Measurements from ENCODE around the gene PDXK.
"Not testable (repeated sequence)": the region's sequence is repeated elsewhere in the genome, so short reads cannot be mapped to it uniquely, and the experiment has no call there.

The PDXK gene

DNA sequence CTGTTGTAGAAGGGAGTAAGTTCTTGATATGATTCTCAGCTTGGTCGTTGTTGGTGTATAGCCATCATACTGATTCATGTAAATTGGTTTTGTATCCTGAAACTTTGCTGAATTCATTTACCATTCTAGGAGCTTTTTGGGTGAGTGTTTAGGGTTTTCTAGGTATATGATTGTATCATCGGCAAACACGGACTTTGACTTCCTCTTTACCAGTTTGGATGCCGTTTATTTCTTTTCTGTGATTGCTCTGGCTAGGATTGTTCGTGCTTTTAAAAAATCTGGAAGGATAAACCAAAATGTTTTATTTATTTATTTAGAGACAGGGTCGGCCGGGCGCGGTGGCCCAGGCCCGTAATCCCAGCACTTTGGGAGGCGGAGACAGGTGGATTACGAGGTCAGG lies 39.0 kb upstream of the PDXK start:
- Histone ChIP-seq H3K4me3 (ENCODE audit: low read depth, low read length) (no peak overlapping the region), H3K79me1 (ENCODE audit: low read length) (no peaks in the 10 kb centered on the region), H2AFZ (ENCODE audit: insufficient read depth, low read length, poor library complexity) (no peak overlapping the region), H3K9ac (ENCODE audit: low read length) (no peak overlapping the region), H3K79me2 (ENCODE audit: control insufficient read depth, insufficient read depth, low read length, poor library complexity) (no peaks in the 10 kb centered on the region), H3K27me3 (ENCODE audit: insufficient read depth, low read length) (no peaks in the 10 kb centered on the region), H3K9me3 (ENCODE audit: insufficient read depth, low read depth, low read length) (peaks cover 2% of the 10 kb centered on the region), H3K4ac (ENCODE audit: low read depth, low read length) (no peak overlapping the region), H3K4me1 (ENCODE audit: control insufficient read depth in 1 of 2, insufficient read depth in 2 of 2, low read length in 2 of 2) (no peaks in the 10 kb centered on the region), H3K23ac (ENCODE audit: low read length) (no peak overlapping the region), H3K36me3 (ENCODE audit: control insufficient read depth in 1 of 2, insufficient read depth in 2 of 2, low read length in 2 of 2) (peaks cover 23 to 31% of the 10 kb centered on the region in 2 experiments), H2BK5ac (ENCODE audit: low read depth, low read length, poor library complexity) (no peak overlapping the region), H3K4me2 (ENCODE audit: low read length) (no peak overlapping the region), H2BK12ac (ENCODE audit: low read length) (no peak overlapping the region), H4K91ac (ENCODE audit: low read depth, low read length) (no peak overlapping the region), H4K12ac (ENCODE audit: low read depth, low read length) (no peak overlapping the region), H4K8ac (ENCODE audit: low read depth, low read length) (no peak overlapping the region), H3K27ac (ENCODE audit: low read depth, low read length) (no peak overlapping the region), H2BK120ac (ENCODE audit: insufficient read depth, low read length, poor library complexity) (no peak overlapping the region), H3K18ac (ENCODE audit: low read length) (no peak overlapping the region), H3K14ac (ENCODE audit: low read length) (no peak overlapping the region), H2AK5ac (ENCODE audit: low read length) (no peak overlapping the region)
- no CpG with 5 or more reads among the region's 12 CpGs for WGBS (ENCODE audit: extremely low coverage, insufficient coverage, insufficient read length)
- DNase-seq: no peak

DNA sequence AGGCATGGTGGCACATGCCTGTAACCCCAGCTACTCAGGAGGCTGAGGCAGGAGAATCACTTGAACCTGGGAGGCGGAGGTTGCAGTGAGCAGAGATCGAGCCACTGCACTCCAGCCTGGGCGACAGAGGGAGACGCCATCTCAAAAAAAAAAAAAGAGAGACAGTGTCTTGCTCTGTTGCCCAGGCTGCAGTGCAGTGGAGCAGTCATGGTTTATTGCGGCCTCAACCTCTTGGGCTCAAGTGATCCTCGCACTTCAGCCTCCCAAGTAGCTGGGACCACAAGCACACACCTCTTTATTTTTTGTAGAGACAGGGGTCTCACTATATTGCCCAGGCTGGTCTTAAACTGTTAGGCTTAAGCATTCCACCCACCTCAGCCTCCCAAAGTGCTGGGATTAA lies 38.5 kb upstream of the PDXK start:
- not testable (repeated sequence) for H2BK120ac ChIP-seq (ENCODE audit: insufficient read depth, low read length, poor library complexity); H2AK5ac ChIP-seq (ENCODE audit: low read length); H3K23ac ChIP-seq (ENCODE audit: low read length); H3K9ac ChIP-seq (ENCODE audit: low read length); H3K9me3 ChIP-seq (ENCODE audit: insufficient read depth, low read depth, low read length); DNase-seq; H3K79me2 ChIP-seq (ENCODE audit: control insufficient read depth, insufficient read depth, low read length, poor library complexity); H4K12ac ChIP-seq (ENCODE audit: low read depth, low read length); H3K4me2 ChIP-seq (ENCODE audit: low read length); H2BK12ac ChIP-seq (ENCODE audit: low read length); H3K27ac ChIP-seq (ENCODE audit: low read depth, low read length); H2AFZ ChIP-seq (ENCODE audit: insufficient read depth, low read length, poor library complexity); H3K14ac ChIP-seq (ENCODE audit: low read length); H3K79me1 ChIP-seq (ENCODE audit: low read length); H4K8ac ChIP-seq (ENCODE audit: low read depth, low read length); H3K4me1 ChIP-seq (ENCODE audit: control insufficient read depth in 1 of 2, insufficient read depth in 2 of 2, low read length in 2 of 2); H2BK5ac ChIP-seq (ENCODE audit: low read depth, low read length, poor library complexity); H3K18ac ChIP-seq (ENCODE audit: low read length); H3K4me3 ChIP-seq (ENCODE audit: low read depth, low read length); H4K91ac ChIP-seq (ENCODE audit: low read depth, low read length); H3K4ac ChIP-seq (ENCODE audit: low read depth, low read length); H3K27me3 ChIP-seq (ENCODE audit: insufficient read depth, low read length)
- H3K36me3 ChIP-seq (ENCODE audit: control insufficient read depth in 1 of 2, insufficient read depth in 2 of 2, low read length in 2 of 2): peaks cover 25 to 32% of the 10 kb centered on the region in 2 experiments
- no CpG with 5 or more reads among the region's 6 CpGs for WGBS (ENCODE audit: extremely low coverage, insufficient coverage, insufficient read length)

DNA sequence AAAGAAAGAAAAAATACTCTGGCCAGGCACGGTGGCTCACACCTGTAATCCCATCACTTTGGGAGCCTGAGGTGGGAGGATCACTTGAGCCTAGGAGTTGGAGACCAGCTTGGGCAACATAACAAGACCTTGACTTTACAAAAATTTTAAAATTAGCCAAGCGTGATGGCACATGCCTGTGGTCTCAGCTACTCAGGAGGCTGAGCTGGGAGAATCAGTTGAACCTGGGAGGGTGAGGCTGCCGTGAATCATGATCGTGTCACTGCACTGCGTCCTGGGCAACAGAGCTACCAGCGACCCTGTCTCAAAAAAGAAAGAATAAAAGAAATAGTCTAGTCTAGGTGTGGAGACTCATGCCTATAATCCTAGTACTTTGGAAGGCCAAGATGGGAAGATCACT lies 37.3 kb upstream of the PDXK start:
- Histone ChIP-seq H4K12ac (ENCODE audit: low read depth, low read length) (no peak overlapping the region), H3K18ac (ENCODE audit: low read length) (no peak overlapping the region), H3K4me1 (ENCODE audit: control insufficient read depth in 1 of 2, insufficient read depth in 2 of 2, low read length in 2 of 2) (no peaks in the 10 kb centered on the region), H2BK12ac (ENCODE audit: low read length) (no peak overlapping the region), H3K14ac (ENCODE audit: low read length) (no peak overlapping the region), H3K9me3 (ENCODE audit: insufficient read depth, low read depth, low read length) (peaks cover 2% of the 10 kb centered on the region), H4K91ac (ENCODE audit: low read depth, low read length) (no peak overlapping the region), H2BK120ac (ENCODE audit: insufficient read depth, low read length, poor library complexity) (no peak overlapping the region), H3K27ac (ENCODE audit: low read depth, low read length) (no peak overlapping the region), H2BK5ac (ENCODE audit: low read depth, low read length, poor library complexity) (no peak overlapping the region), H3K4ac (ENCODE audit: low read depth, low read length) (no peak overlapping the region), H2AK5ac (ENCODE audit: low read length) (no peak overlapping the region), H3K9ac (ENCODE audit: low read length) (no peak overlapping the region), H3K36me3 (ENCODE audit: control insufficient read depth in 1 of 2, insufficient read depth in 2 of 2, low read length in 2 of 2) (peaks cover 22 to 29% of the 10 kb centered on the region in 2 experiments), H3K79me2 (ENCODE audit: control insufficient read depth, insufficient read depth, low read length, poor library complexity) (no peaks in the 10 kb centered on the region), H3K23ac (ENCODE audit: low read length) (no peak overlapping the region), H3K79me1 (ENCODE audit: low read length) (no peaks in the 10 kb centered on the region), H3K4me2 (ENCODE audit: low read length) (no peak overlapping the region), H4K8ac (ENCODE audit: low read depth, low read length) (no peak overlapping the region), H3K4me3 (ENCODE audit: low read depth, low read length) (no peak overlapping the region), H3K27me3 (ENCODE audit: insufficient read depth, low read length) (no peaks in the 10 kb centered on the region), H2AFZ (ENCODE audit: insufficient read depth, low read length, poor library complexity) (no peak overlapping the region)
- no peak for DNase-seq
- WGBS (ENCODE audit: extremely low coverage, insufficient coverage, insufficient read length): no CpG with 5 or more reads among the region's 6 CpGs

DNA sequence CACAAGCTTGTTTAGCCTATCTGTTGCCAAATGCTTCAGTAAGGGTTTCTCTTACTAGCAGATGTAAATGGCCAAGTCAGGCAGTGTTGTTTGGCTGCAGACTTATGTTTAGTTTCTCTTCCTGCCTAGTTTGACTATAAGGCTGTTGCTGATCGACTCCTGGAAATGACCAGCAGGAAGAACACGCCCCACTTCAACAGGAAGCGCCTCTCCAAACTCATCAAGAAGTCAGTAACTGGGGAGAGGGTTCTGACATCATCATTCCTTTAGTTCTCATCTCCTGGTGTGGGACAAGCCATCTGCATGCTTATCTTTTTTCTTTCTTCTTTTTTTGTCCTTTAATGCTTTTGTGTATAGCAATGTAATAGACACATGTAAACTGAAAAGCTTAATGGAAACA lies 34.5 kb upstream of the PDXK start:
- H3K79me1 ChIP-seq (ENCODE audit: low read length): peaks cover 3% of the 10 kb centered on the region
- no peak overlapping the region for H3K23ac ChIP-seq (ENCODE audit: low read length)
- H3K79me2 ChIP-seq (ENCODE audit: control insufficient read depth, insufficient read depth, low read length, poor library complexity): no peaks in the 10 kb centered on the region
- WGBS (ENCODE audit: extremely low coverage, insufficient coverage, insufficient read length): no CpG with 5 or more reads among the region's 3 CpGs
- H3K18ac ChIP-seq (ENCODE audit: low read length): no peak overlapping the region
- H2BK120ac ChIP-seq (ENCODE audit: insufficient read depth, low read length, poor library complexity): no peak overlapping the region
- H2BK12ac ChIP-seq (ENCODE audit: low read length): no peak overlapping the region
- H4K12ac ChIP-seq (ENCODE audit: low read depth, low read length): no peak overlapping the region
- no peak overlapping the region for H3K9ac ChIP-seq (ENCODE audit: low read length)
- H3K27ac ChIP-seq (ENCODE audit: low read depth, low read length): no peak overlapping the region
- H3K14ac ChIP-seq (ENCODE audit: low read length): no peak overlapping the region
- no peak for DNase-seq
- no peak overlapping the region for H4K91ac ChIP-seq (ENCODE audit: low read depth, low read length)
- H2BK5ac ChIP-seq (ENCODE audit: low read depth, low read length, poor library complexity): no peak overlapping the region
- peaks cover 27 to 43% of the 10 kb centered on the region in 2 experiments for H3K36me3 ChIP-seq (ENCODE audit: control insufficient read depth in 1 of 2, insufficient read depth in 2 of 2, low read length in 2 of 2)
- no peak overlapping the region for H3K4me2 ChIP-seq (ENCODE audit: low read length)
- no peak overlapping the region for H3K4me3 ChIP-seq (ENCODE audit: low read depth, low read length)
- no peak overlapping the region for H2AFZ ChIP-seq (ENCODE audit: insufficient read depth, low read length, poor library complexity)
- H3K27me3 ChIP-seq (ENCODE audit: insufficient read depth, low read length): no peaks in the 10 kb centered on the region
- H3K9me3 ChIP-seq (ENCODE audit: insufficient read depth, low read depth, low read length): peaks cover 4% of the 10 kb centered on the region
- H4K8ac ChIP-seq (ENCODE audit: low read depth, low read length): no peak overlapping the region
- H2AK5ac ChIP-seq (ENCODE audit: low read length): no peak overlapping the region
- H3K4me1 ChIP-seq (ENCODE audit: control insufficient read depth in 1 of 2, insufficient read depth in 2 of 2, low read length in 2 of 2): peaks cover 11 to 17% of the 10 kb centered on the region in 2 experiments
- H3K4ac ChIP-seq (ENCODE audit: low read depth, low read length): no peak overlapping the region
